ENCODE results near the gene FGGY.

FGGY gene

DNA sequence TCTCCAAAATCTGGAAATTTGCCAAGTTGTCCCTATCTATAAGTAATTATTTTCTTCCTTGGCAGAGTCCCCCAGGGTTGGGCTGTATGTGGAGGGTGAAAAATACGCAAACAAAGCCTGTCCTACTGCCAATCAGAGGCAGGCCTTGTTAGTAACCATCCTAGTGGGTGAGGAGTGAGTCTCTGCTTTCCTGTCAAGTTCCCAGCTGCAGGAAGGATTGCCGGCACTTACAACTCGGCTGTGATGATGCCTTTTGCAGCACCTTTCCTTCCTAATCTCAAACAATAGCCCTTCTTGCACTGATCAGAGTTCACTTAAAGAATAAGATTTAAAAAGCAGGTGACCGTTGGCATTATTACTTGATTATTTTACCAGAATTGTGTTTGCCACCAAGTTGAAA lies 31.3 kb upstream of the FGGY start:
- Histone ChIP-seq H3K36me3 (ENCODE audit: control insufficient read depth, insufficient read depth, low read length) (no peaks in the 10 kb centered on the region), H3K27me3 (ENCODE audit: control insufficient read depth, insufficient read depth, low read length, poor library complexity, severe bottlenecking) (no peaks in the 10 kb centered on the region), H3K9me3 (ENCODE audit: control insufficient read depth, low read length) (no peaks in the 10 kb centered on the region), H3K4me3 (ENCODE audit: insufficient read depth, low read depth, low read length) (no peak overlapping the region), H3K4me1 (ENCODE audit: control insufficient read depth, insufficient read depth, low read length) (no peaks in the 10 kb centered on the region), H3K27ac (ENCODE audit: insufficient read depth, low read depth, low read length, poor library complexity, severe bottlenecking) (no peak overlapping the region)
- 82 to 91% methylated on average over 3 to 4 of the region's 4 CpGs for WGBS, 2 experiments

DNA sequence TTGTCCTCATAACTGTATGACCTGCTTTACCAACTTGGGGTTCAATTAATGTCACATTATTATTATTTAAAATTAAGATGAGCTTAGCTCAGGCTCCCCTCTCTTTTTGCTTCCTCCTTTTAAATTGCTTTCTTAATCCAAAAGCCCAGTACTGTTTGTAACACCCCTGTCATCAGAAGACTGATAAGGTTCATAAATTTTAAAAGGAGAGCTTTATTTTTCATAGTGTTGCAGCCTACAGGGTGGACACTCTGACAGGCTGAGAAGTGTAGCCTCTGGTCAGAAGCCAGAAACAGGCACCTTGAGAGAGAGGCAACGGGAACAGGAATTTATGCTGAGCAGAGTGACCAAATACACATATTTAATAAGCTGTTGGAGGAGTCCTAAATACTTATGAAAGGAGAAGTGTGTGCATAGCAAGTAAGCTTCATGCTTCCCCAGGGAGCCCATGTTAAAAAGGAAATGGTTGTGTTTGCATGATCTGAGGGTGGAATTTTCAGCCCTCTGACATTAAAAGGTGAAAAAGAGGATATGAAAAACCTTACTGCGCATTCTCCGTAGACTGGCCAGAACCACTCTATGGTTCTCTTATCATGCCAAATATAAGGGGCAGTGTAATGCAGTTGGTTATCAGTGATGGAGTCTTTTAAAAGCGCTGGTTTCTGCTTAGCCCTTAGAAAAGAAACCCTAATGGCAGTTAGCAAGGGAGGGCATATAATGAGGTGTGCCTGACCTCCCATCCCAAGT lies 30.5 kb upstream of the FGGY start:
- H3K27me3 ChIP-seq (ENCODE audit: control insufficient read depth, insufficient read depth, low read length, poor library complexity, severe bottlenecking): no peaks in the 10 kb centered on the region
- H3K9me3 ChIP-seq (ENCODE audit: control insufficient read depth, low read length): no peaks in the 10 kb centered on the region
- WGBS, 2 experiments: 97% methylated on average over 4 of the region's 4 CpGs
- H3K36me3 ChIP-seq (ENCODE audit: control insufficient read depth, insufficient read depth, low read length): no peaks in the 10 kb centered on the region
- no peaks in the 10 kb centered on the region for H3K4me1 ChIP-seq (ENCODE audit: control insufficient read depth, insufficient read depth, low read length)
- H3K4me3 ChIP-seq (ENCODE audit: insufficient read depth, low read depth, low read length): no peak overlapping the region
- H3K27ac ChIP-seq (ENCODE audit: insufficient read depth, low read depth, low read length, poor library complexity, severe bottlenecking): no peak overlapping the region

DNA sequence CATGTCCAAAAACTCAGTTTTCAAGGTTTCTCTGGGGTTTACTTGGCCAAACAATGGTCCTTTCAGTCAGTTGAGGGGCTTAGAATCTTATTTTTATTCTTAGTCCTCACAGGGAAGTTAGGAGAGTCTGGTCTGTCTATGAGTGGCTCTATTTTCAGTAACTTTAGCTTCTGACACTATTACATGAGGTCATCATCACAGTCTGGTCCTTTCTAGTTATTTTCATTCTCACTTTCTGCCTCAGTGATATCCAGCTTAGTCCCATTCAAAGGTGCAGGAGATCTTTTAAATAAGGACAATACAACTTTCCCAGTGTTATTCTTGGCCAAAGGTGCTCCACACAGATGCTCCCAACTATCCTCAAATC lies 30.0 kb upstream of the FGGY start:
- no peaks in the 10 kb centered on the region for H3K36me3 ChIP-seq (ENCODE audit: control insufficient read depth, insufficient read depth, low read length)
- H3K4me1 ChIP-seq (ENCODE audit: control insufficient read depth, insufficient read depth, low read length): no peaks in the 10 kb centered on the region

DNA sequence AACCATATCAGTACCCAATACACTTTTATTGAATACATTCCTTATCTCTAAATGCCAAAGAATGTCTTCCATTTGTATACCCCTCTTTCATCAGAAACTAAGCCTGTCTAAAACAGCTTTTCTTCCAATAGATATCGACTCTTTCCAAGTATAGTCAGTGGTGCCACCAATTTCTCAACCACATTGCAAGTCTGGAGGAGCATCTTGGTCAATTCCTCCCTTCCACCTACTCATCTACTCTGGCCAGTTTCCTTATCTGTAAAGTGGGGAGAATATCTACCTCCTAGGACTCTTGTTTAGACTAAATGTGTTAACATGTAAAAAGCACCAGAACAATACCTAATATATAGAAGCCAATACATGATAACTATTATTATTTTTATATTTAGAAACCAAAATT lies 28.5 kb upstream of the FGGY start:
- H3K27ac ChIP-seq (ENCODE audit: insufficient read depth, low read depth, low read length, poor library complexity, severe bottlenecking): no peak overlapping the region
- H3K36me3 ChIP-seq (ENCODE audit: control insufficient read depth, insufficient read depth, low read length): no peaks in the 10 kb centered on the region
- no peaks in the 10 kb centered on the region for H3K27me3 ChIP-seq (ENCODE audit: control insufficient read depth, insufficient read depth, low read length, poor library complexity, severe bottlenecking)
- 88 to 98% methylated on average over 1 of the region's 1 CpG for WGBS, 2 experiments
- no peaks in the 10 kb centered on the region for H3K9me3 ChIP-seq (ENCODE audit: control insufficient read depth, low read length)
- no peak overlapping the region for H3K4me3 ChIP-seq (ENCODE audit: insufficient read depth, low read depth, low read length)
- no peaks in the 10 kb centered on the region for H3K4me1 ChIP-seq (ENCODE audit: control insufficient read depth, insufficient read depth, low read length)

More for the DNA sequence above, 30.0 kb upstream of the FGGY start:
- H3K27me3 ChIP-seq (ENCODE audit: control insufficient read depth, insufficient read depth, low read length, poor library complexity, severe bottlenecking): no peaks in the 10 kb centered on the region
- no peak overlapping the region for H3K4me3 ChIP-seq (ENCODE audit: insufficient read depth, low read depth, low read length)
- no peaks in the 10 kb centered on the region for H3K9me3 ChIP-seq (ENCODE audit: control insufficient read depth, low read length)
- H3K27ac ChIP-seq (ENCODE audit: insufficient read depth, low read depth, low read length, poor library complexity, severe bottlenecking): no peak overlapping the region

DNA sequence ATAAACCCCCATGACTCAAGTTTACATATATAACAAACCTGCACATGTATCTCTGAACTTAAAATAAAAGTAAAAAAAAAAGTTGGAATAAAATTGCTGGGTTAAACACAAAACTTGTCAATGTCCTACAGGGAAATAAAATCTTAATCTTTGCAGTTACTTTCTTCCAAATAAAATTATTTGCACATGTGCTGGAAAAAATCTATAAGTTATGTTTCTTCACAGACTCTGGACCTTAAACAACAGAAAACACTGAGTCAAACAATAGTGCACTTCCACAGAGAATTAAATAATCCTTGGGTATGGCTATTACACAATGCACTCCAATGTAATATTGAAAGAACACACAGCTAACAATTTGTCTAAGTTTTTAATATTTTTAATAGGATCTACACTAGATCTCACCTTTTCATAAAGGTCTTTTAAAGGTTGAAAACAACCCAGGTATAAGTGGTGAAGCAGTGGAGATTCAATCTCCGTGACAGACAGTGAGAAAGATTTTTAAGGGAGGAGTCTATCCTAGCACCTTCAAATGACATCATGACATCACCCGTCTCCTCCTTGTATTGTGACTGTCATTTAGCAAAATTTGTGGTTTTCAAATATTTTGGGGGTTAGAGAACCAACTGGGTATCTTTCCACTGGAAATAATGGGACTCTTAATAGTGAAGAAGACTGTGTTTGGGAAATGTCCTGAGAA lies 25.2 kb upstream of the FGGY start:
- WGBS, 2 experiments: 96 to 97% methylated on average over 2 of the region's 2 CpGs

DNA sequence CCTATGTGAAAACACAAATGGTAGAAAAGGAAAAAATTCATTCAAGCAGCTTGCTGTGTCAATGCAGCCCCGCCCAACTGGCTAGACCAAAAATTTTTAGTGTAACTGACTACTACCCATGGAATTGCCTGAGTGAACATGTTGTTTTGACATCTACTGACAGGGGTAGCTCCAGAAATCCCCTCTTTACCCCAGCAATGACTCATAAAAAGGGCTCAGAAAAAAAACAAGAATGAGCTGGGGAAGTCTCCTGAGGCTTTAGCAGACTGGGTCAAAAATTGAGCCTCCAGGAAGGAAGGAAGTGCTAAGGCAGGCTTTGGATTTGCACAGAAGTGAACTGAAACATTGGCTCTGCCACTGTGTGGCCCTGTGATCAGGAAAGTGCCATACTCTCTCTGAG lies 24.4 kb upstream of the FGGY start:
- Histone ChIP-seq H3K27me3 (ENCODE audit: control insufficient read depth, insufficient read depth, low read length, poor library complexity, severe bottlenecking) (no peaks in the 10 kb centered on the region), H3K4me1 (ENCODE audit: control insufficient read depth, insufficient read depth, low read length) (no peaks in the 10 kb centered on the region), H3K36me3 (ENCODE audit: control insufficient read depth, insufficient read depth, low read length) (no peaks in the 10 kb centered on the region), H3K4me3 (ENCODE audit: insufficient read depth, low read depth, low read length) (no peak overlapping the region), H3K27ac (ENCODE audit: insufficient read depth, low read depth, low read length, poor library complexity, severe bottlenecking) (no peak overlapping the region), H3K9me3 (ENCODE audit: control insufficient read depth, low read length) (no peaks in the 10 kb centered on the region)
- 96 to 100% methylated on average over 1 of the region's 1 CpG for WGBS, 2 experiments

More for the DNA sequence above, 25.2 kb upstream of the FGGY start:
- Histone ChIP-seq H3K4me3 (ENCODE audit: insufficient read depth, low read depth, low read length) (no peak overlapping the region), H3K27ac (ENCODE audit: insufficient read depth, low read depth, low read length, poor library complexity, severe bottlenecking) (no peak overlapping the region), H3K36me3 (ENCODE audit: control insufficient read depth, insufficient read depth, low read length) (no peaks in the 10 kb centered on the region), H3K9me3 (ENCODE audit: control insufficient read depth, low read length) (no peaks in the 10 kb centered on the region), H3K27me3 (ENCODE audit: control insufficient read depth, insufficient read depth, low read length, poor library complexity, severe bottlenecking) (no peaks in the 10 kb centered on the region), H3K4me1 (ENCODE audit: control insufficient read depth, insufficient read depth, low read length) (no peaks in the 10 kb centered on the region)

DNA sequence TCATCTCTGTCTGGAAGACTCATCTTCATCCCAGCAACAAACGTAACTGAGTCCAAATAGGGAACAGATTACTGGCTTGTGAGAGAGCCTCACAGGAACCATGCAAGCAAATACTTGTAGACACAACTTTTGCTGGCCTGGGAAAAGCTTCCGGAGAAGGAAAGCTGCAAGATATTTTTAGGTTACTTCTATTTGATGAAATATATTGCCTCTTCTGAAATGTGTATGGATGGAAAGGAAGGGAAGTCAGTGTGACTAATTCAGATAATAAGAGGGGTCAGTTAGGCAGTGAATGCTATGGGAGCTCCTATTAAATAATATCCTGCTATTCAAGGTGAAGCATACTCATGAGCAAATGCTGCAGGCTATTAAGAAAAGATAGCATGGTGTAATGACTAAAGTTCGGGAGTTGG lies 20.4 kb upstream of the FGGY start:
- H3K27me3 ChIP-seq (ENCODE audit: control insufficient read depth, insufficient read depth, low read length, poor library complexity, severe bottlenecking): no peaks in the 10 kb centered on the region
- H3K4me3 ChIP-seq (ENCODE audit: insufficient read depth, low read depth, low read length): no peak overlapping the region
- no peaks in the 10 kb centered on the region for H3K36me3 ChIP-seq (ENCODE audit: control insufficient read depth, insufficient read depth, low read length)
- H3K9me3 ChIP-seq (ENCODE audit: control insufficient read depth, low read length): no peaks in the 10 kb centered on the region
- H3K4me1 ChIP-seq (ENCODE audit: control insufficient read depth, insufficient read depth, low read length): no peaks in the 10 kb centered on the region
- WGBS, 2 experiments: 94 to 96% methylated on average over 2 to 3 of the region's 3 CpGs
- H3K27ac ChIP-seq (ENCODE audit: insufficient read depth, low read depth, low read length, poor library complexity, severe bottlenecking): no peak overlapping the region

DNA sequence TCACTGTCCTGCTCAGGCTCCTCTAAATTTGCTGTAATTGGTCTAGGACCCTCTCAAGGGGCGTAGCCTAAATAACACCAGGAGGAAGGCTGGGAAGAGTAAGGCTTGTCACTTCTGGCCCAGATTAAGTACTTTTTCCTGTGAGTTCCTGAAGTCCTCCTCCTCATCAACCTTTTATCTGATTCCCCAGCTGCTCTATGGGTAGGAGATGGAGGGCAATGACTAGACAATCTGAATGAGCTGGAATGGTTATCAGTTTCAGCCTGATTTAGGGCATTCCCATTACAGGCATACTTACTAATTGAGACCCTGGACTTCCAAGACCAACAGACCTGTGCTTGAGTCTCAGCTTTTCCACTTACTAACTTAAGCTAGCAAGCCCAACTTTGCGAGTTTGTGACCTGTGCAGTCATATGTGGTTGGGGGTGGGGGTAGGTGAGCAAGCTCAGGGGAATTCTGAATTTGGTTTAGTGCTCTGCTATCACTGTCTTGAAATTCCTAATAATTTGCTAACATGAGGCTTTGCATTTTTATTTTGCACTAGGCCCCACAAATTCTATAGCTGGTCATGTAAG lies 18.0 kb upstream of the FGGY start:
- Histone ChIP-seq H3K36me3 (ENCODE audit: control insufficient read depth, insufficient read depth, low read length) (no peaks in the 10 kb centered on the region), H3K27me3 (ENCODE audit: control insufficient read depth, insufficient read depth, low read length, poor library complexity, severe bottlenecking) (no peaks in the 10 kb centered on the region), H3K27ac (ENCODE audit: insufficient read depth, low read depth, low read length, poor library complexity, severe bottlenecking) (no peak overlapping the region), H3K4me3 (ENCODE audit: insufficient read depth, low read depth, low read length) (no peak overlapping the region), H3K9me3 (ENCODE audit: control insufficient read depth, low read length) (no peaks in the 10 kb centered on the region), H3K4me1 (ENCODE audit: control insufficient read depth, insufficient read depth, low read length) (no peaks in the 10 kb centered on the region)
- WGBS, 2 experiments: 94 to 95% methylated on average over 2 of the region's 2 CpGs

DNA sequence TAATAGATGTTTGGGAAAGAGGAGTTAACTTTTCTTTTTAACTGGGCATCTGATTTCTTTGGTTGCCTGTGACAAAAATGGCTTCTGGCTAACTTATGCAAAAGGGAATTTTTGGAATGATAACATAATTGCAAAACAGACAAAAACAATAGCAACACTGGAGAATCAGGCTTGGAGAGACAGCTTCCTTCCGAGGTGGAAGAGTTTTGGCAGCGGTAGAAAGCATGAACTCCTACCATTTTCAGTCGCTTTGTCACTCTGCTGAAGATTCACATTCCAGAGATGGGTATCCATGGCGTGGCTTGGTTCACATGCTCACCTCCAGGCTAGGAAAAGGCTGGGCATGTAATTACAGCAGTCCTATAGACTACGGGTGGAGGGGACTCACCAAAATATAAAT lies 17.2 kb upstream of the FGGY start:
- Histone ChIP-seq H3K27ac (ENCODE audit: insufficient read depth, low read depth, low read length, poor library complexity, severe bottlenecking) (no peak overlapping the region), H3K27me3 (ENCODE audit: control insufficient read depth, insufficient read depth, low read length, poor library complexity, severe bottlenecking) (no peaks in the 10 kb centered on the region), H3K9me3 (ENCODE audit: control insufficient read depth, low read length) (no peaks in the 10 kb centered on the region), H3K36me3 (ENCODE audit: control insufficient read depth, insufficient read depth, low read length) (no peaks in the 10 kb centered on the region), H3K4me3 (ENCODE audit: insufficient read depth, low read depth, low read length) (no peak overlapping the region), H3K4me1 (ENCODE audit: control insufficient read depth, insufficient read depth, low read length) (no peaks in the 10 kb centered on the region)
- 88 to 92% methylated on average over 5 of the region's 5 CpGs for WGBS, 2 experiments

DNA sequence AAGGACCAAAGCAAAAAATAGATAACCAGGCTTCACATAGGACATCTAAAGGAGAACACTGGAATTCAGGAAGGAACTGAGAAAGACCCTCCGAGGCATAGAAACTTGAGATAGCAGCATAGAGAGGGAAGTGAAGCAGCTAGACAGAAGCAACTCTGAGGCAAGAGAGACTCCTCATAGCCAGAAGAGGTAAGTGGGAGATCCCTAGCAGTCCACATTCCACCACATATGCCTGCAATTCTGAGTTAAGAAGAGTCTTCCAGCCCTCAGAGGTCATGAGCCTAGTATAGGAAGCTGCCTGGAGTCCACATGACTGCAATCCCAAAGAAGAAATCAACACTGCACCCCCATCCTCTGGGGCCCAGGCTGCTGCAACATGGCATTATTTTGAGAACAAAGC lies 13.9 kb upstream of the FGGY start:
- H3K27ac ChIP-seq (ENCODE audit: insufficient read depth, low read depth, low read length, poor library complexity, severe bottlenecking): no peak overlapping the region
- no peak overlapping the region for H3K4me3 ChIP-seq (ENCODE audit: insufficient read depth, low read depth, low read length)
- H3K36me3 ChIP-seq (ENCODE audit: control insufficient read depth, insufficient read depth, low read length): no peaks in the 10 kb centered on the region
- H3K27me3 ChIP-seq (ENCODE audit: control insufficient read depth, insufficient read depth, low read length, poor library complexity, severe bottlenecking): no peaks in the 10 kb centered on the region
- 85 to 95% methylated on average over 1 of the region's 1 CpG for WGBS, 2 experiments
- no peaks in the 10 kb centered on the region for H3K4me1 ChIP-seq (ENCODE audit: control insufficient read depth, insufficient read depth, low read length)
- no peaks in the 10 kb centered on the region for H3K9me3 ChIP-seq (ENCODE audit: control insufficient read depth, low read length)

Measured in ectodermal cell (in vitro differentiated cells).